GM12878 (cell line): ENCODE measurements around the gene SERPING1. TPM values are rescaled to one million over a fixed set of nuclear protein-coding genes. Genes with fewer than 3 reads are reported as not detected.

Source experiments
- ASH2L ChIP-seq: fragments of 300-600, 200-600 bp; sonication (generic); IDR thresholded peaks from 2 replicates; pipeline ENCODE4 v1.6.1; 2017; ENCODE audit warnings: low read depth, mild to moderate bottlenecking, borderline replicate concordance
- ATF7 ChIP-seq: fragments of 450-650 bp; IDR thresholded peaks from 2 replicates; pipeline ENCODE4 v1.6.1; 2016; ENCODE audit warnings: low read depth, mild to moderate bottlenecking
- BCL11A ChIP-seq: IDR thresholded peaks from 2 replicates; pipeline ENCODE4 v1.6.1; 2011; ENCODE audit warnings: low read depth, low read length
- CBX3 ChIP-seq: fragments of 200-600 bp; sonication (generic); IDR thresholded peaks from 2 replicates; pipeline ENCODE4 v1.6.1; 2016; ENCODE audit warnings: low read depth, borderline replicate concordance
- CEBPB ChIP-seq, 2 experiments: fragments of 150-350 bp in 1 of 2; IDR thresholded peaks; 2 replicates each; pipeline ENCODE4 v1.6.1; 2012 to 2014; ENCODE audit warnings: low read depth in 2 of 2, low read length in 2 of 2, borderline replicate concordance in 1 of 2, inconsistent platforms in 1 of 2
- CREB1 ChIP-seq: IDR thresholded peaks from 2 replicates; pipeline ENCODE4 v1.6.1; 2012; ENCODE audit warnings: low read depth, mild to moderate bottlenecking, inconsistent platforms
- EP300 ChIP-seq, 2 experiments: fragments of 150-350 bp in 1 of 2; IDR thresholded peaks; 2 replicates each; pipeline ENCODE4 v1.6.1; 2011 to 2012; ENCODE audit warnings: low read depth in 2 of 2, low read length in 2 of 2, borderline replicate concordance in 1 of 2, improper control_type of control experiment in 1 of 2, inconsistent platforms in 1 of 2; ENCODE audit not compliant: control insufficient read depth in 1 of 2
- FOXK2 ChIP-seq: fragments of 450-650 bp; IDR thresholded peaks from 2 replicates; pipeline ENCODE4 v1.6.1; 2017; ENCODE audit warnings: mild to moderate bottlenecking, moderate library complexity
- HDAC6 ChIP-seq: fragments of 200-600 bp; sonication (generic); IDR thresholded peaks from one replicate; pipeline ENCODE4 v1.8.0; 2017; ENCODE audit warnings: antibody characterized with exemption; ENCODE audit not compliant: unreplicated experiment
- IKZF1 ChIP-seq: fragments of 450-650 bp; conservative IDR thresholded peaks from 2 replicates; pipeline ENCODE4 v1.6.1; 2017; ENCODE audit warnings: antibody characterized with exemption, mild to moderate bottlenecking
- MAX ChIP-seq: IDR thresholded peaks from 2 replicates; pipeline ENCODE4 v1.6.1; 2012; ENCODE audit warnings: low read depth, low read length, improper control_type of control experiment
- MTA3 ChIP-seq: IDR thresholded peaks from 2 replicates; pipeline ENCODE4 v1.6.1; 2012; ENCODE audit warnings: low read length, inconsistent platforms, borderline replicate concordance
- NFYA ChIP-seq: IDR thresholded peaks from 2 replicates; pipeline ENCODE4 v1.6.1; 2011; ENCODE audit warnings: low read depth, mild to moderate bottlenecking, low read length, improper control_type of control experiment, borderline replicate concordance
- NR2C2 ChIP-seq: IDR thresholded peaks from 2 replicates; pipeline ENCODE4 v1.6.1; 2011; ENCODE audit warnings: borderline replicate concordance, low read depth; ENCODE audit not compliant: control insufficient read depth, insufficient read length
- PML ChIP-seq: IDR thresholded peaks from 2 replicates; pipeline ENCODE4 v1.6.1; 2012; ENCODE audit warnings: low read length, inconsistent platforms
- RAD21 ChIP-seq: IDR thresholded peaks from 2 replicates; pipeline ENCODE4 v1.6.1; 2011; ENCODE audit warnings: mild to moderate bottlenecking, low read depth, low read length, moderate library complexity; ENCODE audit not compliant: insufficient read depth
- SKIL ChIP-seq: fragments of 450-650 bp; IDR thresholded peaks from 2 replicates; pipeline ENCODE4 v1.6.1; 2017; ENCODE audit warnings: mild to moderate bottlenecking, low read depth, inconsistent platforms; ENCODE audit not compliant: poor library complexity, severe bottlenecking
- SMARCA5 ChIP-seq: fragments of 450-650 bp; IDR thresholded peaks from 2 replicates; pipeline ENCODE4 v1.6.1; 2017; ENCODE audit warnings: mild to moderate bottlenecking
- SRF ChIP-seq, 2 experiments: IDR thresholded peaks; 2 replicates each; pipeline ENCODE4 v1.6.1; 2011; ENCODE audit warnings: low read depth in 2 of 2, low read length in 2 of 2, mild to moderate bottlenecking in 1 of 2, moderate library complexity in 1 of 2
- TCF3 ChIP-seq: IDR thresholded peaks from 2 replicates; pipeline ENCODE4 v1.6.1; 2012; ENCODE audit warnings: low read depth, mild to moderate bottlenecking, low read length, borderline replicate concordance; ENCODE audit not compliant: insufficient read depth
- USF1 ChIP-seq: IDR thresholded peaks from 2 replicates; pipeline ENCODE4 v1.6.1; 2011; ENCODE audit warnings: borderline replicate concordance, low read depth, mild to moderate bottlenecking, moderate library complexity, mixed read lengths, low read length; ENCODE audit not compliant: insufficient read depth; ENCODE audit errors: extremely low read length
- ZNF274 ChIP-seq: IDR thresholded peaks from one replicate; pipeline ENCODE4 v1.8.0; 2011; ENCODE audit not compliant: insufficient read length, insufficient read depth
- polyA plus RNA-seq, 11 experiments: library from polyadenylated mRNA; depleted of rRNA in 4 of 11; unstranded in 6 of 11; stranded (reverse) in 5 of 11; fragments of >200 nt; fragmentation: Nextera tagmentation in 4 of 11; fragmentation: Illumina TruSeq in 1 of 11; extraction: Ambion mirVana in 4 of 11; extraction: Trizol in 1 of 11; gene quantifications; 1 replicate in 1 of 11; 2 replicates in 10 of 11; pipeline versions ENCODE4 v1.2.1 to v1.2.3, GENCODE V29; 2011 to 2016; ENCODE audit warnings: inconsistent platforms in 2 of 11, missing spikeins in 2 of 11, low read depth in 1 of 11
- total RNA-seq, 4 experiments: library from RNA; depleted of rRNA in 3 of 4; stranded (reverse); fragments of >200 nt in 3 of 4; fragmentation: Illumina TruSeq in 1 of 4; extraction: Trizol in 1 of 4; gene quantifications; 2 replicates each; pipeline versions ENCODE4 v1.2.1 to v1.2.3, GENCODE V29; 2013 to 2021
- TF ChIP-seq, protein P1 (sequence below): fragments of 450-650 bp; IDR thresholded peaks from 2 replicates; pipeline ENCODE4 v1.6.1; 2017; ENCODE audit warnings: borderline replicate concordance

SERPING1 gene
- total and polyA plus RNA-seq, 10 of the 15 experiments (the other 5 are each of a cell fraction or from before 2014, with no cell fraction given), result 0.24 to 1.4 TPM; not detected in 8

GRCh38 chr11:57568330-57568766 lies 29.1 kb upstream of the SERPING1 start (continued):
- TF ChIP-seq NFYA (no peak), RAD21 (peak; percentile 87), ASH2L (no peak), MTA3 (no peak), FOXK2 (no peak), CBX3 (no peak), ATF7 (no peak), CEBPB (IDR thresholded peaks at IDR 0.05; ENCODE audit: borderline replicate concordance in 1 of 2, low read depth in 2 of 2, low read length in 2 of 2) (no peak), EP300 (IDR thresholded peaks at IDR 0.05; ENCODE audit: borderline replicate concordance in 1 of 2, control insufficient read depth in 1 of 2, low read depth in 2 of 2, low read length in 2 of 2) (no peak), ZNF274 (no peak), MAX (0 out of 2 replicates have a peak, but pooled peaks have one; percentile 15), IKZF1 (0 out of 2 replicates have a peak, but pooled peaks have one; percentile 7), BCL11A (no peak), USF1 (no peak), PML (no peak; the same call in 1 of the 2 replicates), CREB1 (peak; percentile 43; the same call in 1 of the 2 replicates), HDAC6 (no peak), SKIL (peak; percentile 23), SRF (IDR thresholded peaks at IDR 0.05; ENCODE audit: low read depth in 2 of 2, low read length in 2 of 2) (no peak), TCF3 (no peak), NR2C2 (no peak), SMARCA5 (peak; percentile 76; the same call in 1 of the 2 replicates)
- TF ChIP-seq, protein P1, sequence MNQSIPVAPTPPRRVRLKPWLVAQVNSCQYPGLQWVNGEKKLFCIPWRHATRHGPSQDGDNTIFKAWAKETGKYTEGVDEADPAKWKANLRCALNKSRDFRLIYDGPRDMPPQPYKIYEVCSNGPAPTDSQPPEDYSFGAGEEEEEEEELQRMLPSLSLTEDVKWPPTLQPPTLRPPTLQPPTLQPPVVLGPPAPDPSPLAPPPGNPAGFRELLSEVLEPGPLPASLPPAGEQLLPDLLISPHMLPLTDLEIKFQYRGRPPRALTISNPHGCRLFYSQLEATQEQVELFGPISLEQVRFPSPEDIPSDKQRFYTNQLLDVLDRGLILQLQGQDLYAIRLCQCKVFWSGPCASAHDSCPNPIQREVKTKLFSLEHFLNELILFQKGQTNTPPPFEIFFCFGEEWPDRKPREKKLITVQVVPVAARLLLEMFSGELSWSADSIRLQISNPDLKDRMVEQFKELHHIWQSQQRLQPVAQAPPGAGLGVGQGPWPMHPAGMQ, result no peak
